ENCODE results near the gene TH. TPM values are rescaled to one million over a fixed set of nuclear protein-coding genes. Genes with fewer than 3 reads are reported as not detected.
"Not testable (repeated sequence)": the region's sequence is repeated elsewhere in the genome, so short reads cannot be mapped to it uniquely, and the experiment has no call there.

Gene TH
- total RNA-seq, 2 donors from 2014 or later = not detected

DNA sequence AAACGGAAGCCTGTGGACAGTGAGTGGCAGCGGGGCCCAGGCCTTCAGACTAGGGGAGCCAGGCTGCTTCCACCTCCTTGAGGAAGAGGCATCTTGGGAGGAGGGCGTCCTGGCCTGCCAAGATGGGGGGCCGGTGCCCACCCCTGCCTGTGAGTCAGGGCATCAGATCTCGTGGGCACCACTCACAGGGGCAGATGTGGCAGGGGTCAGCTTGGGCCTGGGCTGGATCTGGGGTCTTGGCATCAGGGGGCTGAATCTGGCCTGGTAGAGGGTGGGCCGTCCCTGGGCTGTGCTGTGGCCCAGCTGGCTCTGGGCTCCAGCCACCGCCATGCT lies 24.1 kb upstream of the TH start:
- H3K4me3 ChIP-seq (ENCODE audit: low read length) = no peak overlapping the region
- WGBS, 2 experiments (ENCODE audit: insufficient coverage in 1 of 2, insufficient read length in 1 of 2) = 88% methylated on average over 2 to 7 of the region's 7 CpGs
- H3K27me3 ChIP-seq (ENCODE audit: control insufficient read depth, insufficient read depth, low read length, poor library complexity, severe bottlenecking) = peaks cover 10% of the 10 kb centered on the region
- no peaks in the 10 kb centered on the region for H3K4me1 ChIP-seq (ENCODE audit: control insufficient read depth, insufficient read depth, low read length)
- Mint-ChIP-seq H3K36me3 (ENCODE audit: low read depth) (no peaks in the 10 kb centered on the region), H3K27ac (no peak overlapping the region), H3K4me1 (no peaks in the 10 kb centered on the region), H3K4me3 (no peak overlapping the region), H3K27me3 (ENCODE audit: insufficient read depth) (peaks cover 24% of the 10 kb centered on the region), H3K9me3 (no peaks in the 10 kb centered on the region)
- TF ChIP-seq, protein P1, sequence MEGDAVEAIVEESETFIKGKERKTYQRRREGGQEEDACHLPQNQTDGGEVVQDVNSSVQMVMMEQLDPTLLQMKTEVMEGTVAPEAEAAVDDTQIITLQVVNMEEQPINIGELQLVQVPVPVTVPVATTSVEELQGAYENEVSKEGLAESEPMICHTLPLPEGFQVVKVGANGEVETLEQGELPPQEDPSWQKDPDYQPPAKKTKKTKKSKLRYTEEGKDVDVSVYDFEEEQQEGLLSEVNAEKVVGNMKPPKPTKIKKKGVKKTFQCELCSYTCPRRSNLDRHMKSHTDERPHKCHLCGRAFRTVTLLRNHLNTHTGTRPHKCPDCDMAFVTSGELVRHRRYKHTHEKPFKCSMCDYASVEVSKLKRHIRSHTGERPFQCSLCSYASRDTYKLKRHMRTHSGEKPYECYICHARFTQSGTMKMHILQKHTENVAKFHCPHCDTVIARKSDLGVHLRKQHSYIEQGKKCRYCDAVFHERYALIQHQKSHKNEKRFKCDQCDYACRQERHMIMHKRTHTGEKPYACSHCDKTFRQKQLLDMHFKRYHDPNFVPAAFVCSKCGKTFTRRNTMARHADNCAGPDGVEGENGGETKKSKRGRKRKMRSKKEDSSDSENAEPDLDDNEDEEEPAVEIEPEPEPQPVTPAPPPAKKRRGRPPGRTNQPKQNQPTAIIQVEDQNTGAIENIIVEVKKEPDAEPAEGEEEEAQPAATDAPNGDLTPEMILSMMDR (conservative IDR thresholded peaks at IDR 0.05) = no peak
- H3K27ac ChIP-seq (ENCODE audit: low read depth, low read length) = no peak overlapping the region
- H3K36me3 ChIP-seq (ENCODE audit: control insufficient read depth, insufficient read depth, low read length) = no peaks in the 10 kb centered on the region
- no peak for DNase-seq
- H3K9me3 ChIP-seq (ENCODE audit: control insufficient read depth, low read length) = no peaks in the 10 kb centered on the region
- H3K9ac ChIP-seq (ENCODE audit: extremely low read depth, low read length, poor library complexity, severe bottlenecking) = no peak overlapping the region

GRCh38 chr11:2194877-2195755 lies 23.5 kb upstream of the TH start:
- Histone ChIP-seq H3K27ac (ENCODE audit: low read depth, low read length) (no peak overlapping the region), H3K27me3 (ENCODE audit: control insufficient read depth, insufficient read depth, low read length, poor library complexity, severe bottlenecking) (peaks cover 10% of the 10 kb centered on the region), H3K9me3 (ENCODE audit: control insufficient read depth, low read length) (no peaks in the 10 kb centered on the region), H3K36me3 (ENCODE audit: control insufficient read depth, insufficient read depth, low read length) (no peaks in the 10 kb centered on the region), H3K4me1 (ENCODE audit: control insufficient read depth, insufficient read depth, low read length) (no peaks in the 10 kb centered on the region), H3K4me3 (ENCODE audit: low read length) (no peak overlapping the region), H3K9ac (ENCODE audit: extremely low read depth, low read length, poor library complexity, severe bottlenecking) (no peak overlapping the region)
- H3K36me3 Mint-ChIP-seq (ENCODE audit: low read depth) = no peaks in the 10 kb centered on the region
- peaks cover 26% of the 10 kb centered on the region for H3K27me3 Mint-ChIP-seq (ENCODE audit: insufficient read depth)
- no peak overlapping the region for H3K27ac Mint-ChIP-seq
- H3K4me3 Mint-ChIP-seq = no peak overlapping the region
- TF ChIP-seq, protein P1 (conservative IDR thresholded peaks at IDR 0.05) = peak; percentile 96
- H3K9me3 Mint-ChIP-seq = no peaks in the 10 kb centered on the region
- WGBS, 2 experiments (ENCODE audit: insufficient coverage in 1 of 2, insufficient read length in 1 of 2) = 55 to 60% methylated on average over 16 to 24 of the region's 24 CpGs
- peak; percentile 93 for DNase-seq
- no peaks in the 10 kb centered on the region for H3K4me1 Mint-ChIP-seq

DNA sequence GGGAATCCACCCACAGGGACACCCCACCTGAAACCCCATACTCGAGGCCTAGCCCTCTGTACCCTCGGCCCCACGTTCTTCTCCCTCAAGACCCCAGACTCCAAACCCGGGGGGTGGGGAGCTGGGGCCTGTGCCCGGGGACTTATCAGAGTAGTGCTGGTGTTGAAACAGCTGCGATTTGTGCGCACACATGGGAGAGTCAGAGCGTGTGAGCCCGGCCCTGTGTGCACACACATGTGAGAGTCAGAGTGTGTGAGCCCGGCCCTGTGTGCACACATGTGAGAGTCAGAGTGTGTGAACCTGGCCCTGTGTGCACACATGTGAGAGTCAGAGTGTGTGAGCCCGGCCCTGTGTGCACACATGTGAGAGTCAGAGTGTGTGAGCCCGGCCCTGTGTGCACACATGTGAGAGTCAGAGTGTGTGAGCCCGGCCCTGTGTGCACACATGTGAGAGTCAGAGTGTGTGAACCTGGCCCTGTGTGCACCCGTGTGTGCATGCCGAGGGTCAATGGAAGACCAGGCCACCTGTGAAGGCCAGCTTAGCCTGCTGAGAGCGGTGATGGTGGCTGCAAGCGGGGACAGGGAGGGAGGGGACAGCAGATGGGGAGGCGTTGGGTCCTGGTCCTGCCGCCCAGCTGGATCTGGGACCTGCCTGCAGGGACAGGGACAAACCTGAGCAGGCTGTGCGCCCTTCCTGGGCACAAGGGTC lies 22.4 kb upstream of the TH start:
- not testable (repeated sequence) for H3K9ac ChIP-seq (ENCODE audit: extremely low read depth, low read length, poor library complexity, severe bottlenecking); H3K36me3 Mint-ChIP-seq (ENCODE audit: low read depth); H3K9me3 Mint-ChIP-seq; H3K9me3 ChIP-seq (ENCODE audit: control insufficient read depth, low read length); H3K27ac Mint-ChIP-seq; H3K4me1 Mint-ChIP-seq; H3K4me3 Mint-ChIP-seq; H3K27ac ChIP-seq (ENCODE audit: low read depth, low read length); DNase-seq; H3K36me3 ChIP-seq (ENCODE audit: control insufficient read depth, insufficient read depth, low read length); H3K4me1 ChIP-seq (ENCODE audit: control insufficient read depth, insufficient read depth, low read length); H3K4me3 ChIP-seq (ENCODE audit: low read length)
- peaks cover 10% of the 10 kb centered on the region for H3K27me3 ChIP-seq (ENCODE audit: control insufficient read depth, insufficient read depth, low read length, poor library complexity, severe bottlenecking)
- 82 to 83% methylated on average over 10 to 17 of the region's 20 CpGs for WGBS, 2 experiments (ENCODE audit: insufficient coverage in 1 of 2, insufficient read length in 1 of 2)
- peaks cover 30% of the 10 kb centered on the region for H3K27me3 Mint-ChIP-seq (ENCODE audit: insufficient read depth)
